ENCODE data around the gene MARCHF7.
A peak's percentile ranks its signal among the peaks of the same experiment; 100 is the strongest.
"Not testable (repeated sequence)": the region's sequence is repeated elsewhere in the genome, so short reads cannot be mapped to it uniquely, and the experiment has no call there.

Gene MARCHF7

GRCh38 chr2:159712143-159712928, at the start of gene MARCHF7:
TSS of gene MARCHF7 (plus strand) at chr2:159712506. CDS start at chr2:159729023, 16,517 bp downstream.
- Mint-ChIP-seq H3K4me1 (ENCODE audit: low read depth) (peaks cover 30% of the 10 kb centered on the region), H3K9me3 (no peaks in the 10 kb centered on the region), H3K27me3 (no peaks in the 10 kb centered on the region), H3K4me3 (peak within 1 kb of the TSS; percentile 94), H3K36me3 (ENCODE audit: low read depth) (peaks cover 62% of the 10 kb centered on the region), H3K27ac (peak within 1 kb of the TSS; percentile 99)
- intact Hi-C loops (cut with micrococcal nuclease), result loop anchor here (2.0 to 5.0 kb wide), 2 partner anchors 85 to 98 kb away; partner anchors contain the start of gene CD302

- H3K27me3 Mint-ChIP-seq; intact Hi-C loops (cut with micrococcal nuclease); H3K9me3 Mint-ChIP-seq; H3K27ac Mint-ChIP-seq; H3K36me3 Mint-ChIP-seq (ENCODE audit: low read depth); H3K4me3 Mint-ChIP-seq; H3K4me1 Mint-ChIP-seq (ENCODE audit: low read depth): not testable (repeated sequence)
These were observed 44.9 kb upstream of the MARCHF7 start for GRCh38 chr2:159667423-159667822.

- H3K27me3 Mint-ChIP-seq, result no peaks in the 10 kb centered on the region
- intact Hi-C loops (cut with micrococcal nuclease), result loop anchor here (10.0 kb wide), 1 partner anchor 116 kb away; no protein-coding TSS in a partner anchor
- no peak overlapping the region for H3K4me3 Mint-ChIP-seq
These were observed 41.3 kb upstream of the MARCHF7 start for GRCh38 chr2:159671047-159671446.

GRCh38 chr2:159677654-159678053, 34.7 kb upstream of the MARCHF7 start:
- no peaks in the 10 kb centered on the region for H3K27me3 Mint-ChIP-seq
- H3K9me3 Mint-ChIP-seq, result no peaks in the 10 kb centered on the region
- no peak overlapping the region for H3K4me3 Mint-ChIP-seq
- H3K4me1 Mint-ChIP-seq (ENCODE audit: low read depth), result peaks cover 6% of the 10 kb centered on the region
- intact Hi-C loops (cut with micrococcal nuclease), result loop anchor here (10.0 kb wide), 1 partner anchor 123 kb away; no protein-coding TSS in a partner anchor
- no peaks in the 10 kb centered on the region for H3K36me3 Mint-ChIP-seq (ENCODE audit: low read depth)
- no peak overlapping the region for H3K27ac Mint-ChIP-seq

More at GRCh38 chr2:159671047-159671446, 41.3 kb upstream of the MARCHF7 start:
- Mint-ChIP-seq H3K36me3 (ENCODE audit: low read depth) (no peaks in the 10 kb centered on the region), H3K9me3 (no peaks in the 10 kb centered on the region), H3K4me1 (ENCODE audit: low read depth) (peaks cover 6% of the 10 kb centered on the region), H3K27ac (no peak overlapping the region)

GRCh38 chr2:159680692-159681091, 31.6 kb upstream of the MARCHF7 start:
- H3K36me3 Mint-ChIP-seq (ENCODE audit: low read depth), result no peaks in the 10 kb centered on the region
- H3K9me3 Mint-ChIP-seq, result no peaks in the 10 kb centered on the region
- intact Hi-C loops (cut with micrococcal nuclease), result no loop called here
- H3K4me1 Mint-ChIP-seq (ENCODE audit: low read depth), result peaks cover 9% of the 10 kb centered on the region
- no peaks in the 10 kb centered on the region for H3K27me3 Mint-ChIP-seq
- H3K4me3 Mint-ChIP-seq, result no peak overlapping the region
- H3K27ac Mint-ChIP-seq, result no peak overlapping the region

- H3K36me3 Mint-ChIP-seq (ENCODE audit: low read depth), result no peaks in the 10 kb centered on the region
- no peaks in the 10 kb centered on the region for H3K9me3 Mint-ChIP-seq
- H3K4me3 Mint-ChIP-seq, result no peak overlapping the region
- peaks cover 9% of the 10 kb centered on the region for H3K4me1 Mint-ChIP-seq (ENCODE audit: low read depth)
- no peaks in the 10 kb centered on the region for H3K27me3 Mint-ChIP-seq
- H3K27ac Mint-ChIP-seq, result no peak overlapping the region
- intact Hi-C loops (cut with micrococcal nuclease), result no loop called here
These were observed 28.5 kb upstream of the MARCHF7 start for GRCh38 chr2:159683817-159684216.

GRCh38 chr2:159684796-159685195, 27.5 kb upstream of the MARCHF7 start:
- Mint-ChIP-seq H3K4me3 (no peak overlapping the region), H3K36me3 (ENCODE audit: low read depth) (no peaks in the 10 kb centered on the region), H3K9me3 (no peaks in the 10 kb centered on the region), H3K4me1 (ENCODE audit: low read depth) (peaks cover 9% of the 10 kb centered on the region), H3K27ac (no peak overlapping the region), H3K27me3 (no peaks in the 10 kb centered on the region)
- intact Hi-C loops (cut with micrococcal nuclease), result no loop called here

GRCh38 chr2:159694500-159695040, 17.7 kb upstream of the MARCHF7 start:
- H3K4me1 Mint-ChIP-seq (ENCODE audit: low read depth), result peaks cover 13% of the 10 kb centered on the region
- intact Hi-C loops (cut with micrococcal nuclease), result no loop called here
- no peak overlapping the region for H3K27ac Mint-ChIP-seq
- no peaks in the 10 kb centered on the region for H3K9me3 Mint-ChIP-seq
- no peaks in the 10 kb centered on the region for H3K36me3 Mint-ChIP-seq (ENCODE audit: low read depth)
- no peaks in the 10 kb centered on the region for H3K27me3 Mint-ChIP-seq
- no peak overlapping the region for H3K4me3 Mint-ChIP-seq

GRCh38 chr2:159695795-159696448, 16.4 kb upstream of the MARCHF7 start:
- no peaks in the 10 kb centered on the region for H3K27me3 Mint-ChIP-seq
- H3K27ac Mint-ChIP-seq, result peak overlapping the region; percentile 80
- no peaks in the 10 kb centered on the region for H3K36me3 Mint-ChIP-seq (ENCODE audit: low read depth)
- no peaks in the 10 kb centered on the region for H3K9me3 Mint-ChIP-seq
- intact Hi-C loops (cut with micrococcal nuclease), result no loop called here
- H3K4me3 Mint-ChIP-seq, result peak overlapping the region; percentile 58
- H3K4me1 Mint-ChIP-seq (ENCODE audit: low read depth), result peaks cover 13% of the 10 kb centered on the region

GRCh38 chr2:159703491-159703890, 8.8 kb upstream of the MARCHF7 start:
- Mint-ChIP-seq H3K9me3 (no peaks in the 10 kb centered on the region), H3K4me3 (no peak overlapping the region), H3K27ac (no peak overlapping the region), H3K27me3 (no peaks in the 10 kb centered on the region), H3K36me3 (ENCODE audit: low read depth) (peaks cover 7% of the 10 kb centered on the region), H3K4me1 (ENCODE audit: low read depth) (peaks cover 6% of the 10 kb centered on the region)
- intact Hi-C loops (cut with micrococcal nuclease), result no loop called here

GRCh38 chr2:159706385-159706980, 5.8 kb upstream of the MARCHF7 start:
- Mint-ChIP-seq H3K27ac (no peak overlapping the region), H3K27me3 (no peaks in the 10 kb centered on the region), H3K4me3 (no peak overlapping the region), H3K4me1 (ENCODE audit: low read depth) (peaks cover 13% of the 10 kb centered on the region), H3K9me3 (no peaks in the 10 kb centered on the region), H3K36me3 (ENCODE audit: low read depth) (peaks cover 21% of the 10 kb centered on the region)
- intact Hi-C loops (cut with micrococcal nuclease), result no loop called here

- Mint-ChIP-seq H3K9me3 (no peaks in the 10 kb centered on the region), H3K4me1 (ENCODE audit: low read depth) (peaks cover 18% of the 10 kb centered on the region), H3K36me3 (ENCODE audit: low read depth) (peaks cover 38% of the 10 kb centered on the region), H3K4me3 (no peak overlapping the region), H3K27me3 (no peaks in the 10 kb centered on the region), H3K27ac (no peak overlapping the region)
- intact Hi-C loops (cut with micrococcal nuclease), result no loop called here
These were observed 4.1 kb upstream of the MARCHF7 start for GRCh38 chr2:159708066-159708760.

GRCh38 chr2:159710601-159711180, 1.6 kb upstream of the MARCHF7 start:
- H3K4me3 Mint-ChIP-seq, result no peak overlapping the region
- H3K27ac Mint-ChIP-seq, result no peak overlapping the region
- intact Hi-C loops (cut with micrococcal nuclease), result loop anchor here (5.0 kb wide), 1 partner anchor 87 kb away; the partner anchor contains the start of gene CD302

More at GRCh38 chr2:159710601-159711180, 1.6 kb upstream of the MARCHF7 start:
- Mint-ChIP-seq H3K4me1 (ENCODE audit: low read depth) (peaks cover 27% of the 10 kb centered on the region), H3K36me3 (ENCODE audit: low read depth) (peaks cover 53% of the 10 kb centered on the region), H3K9me3 (no peaks in the 10 kb centered on the region), H3K27me3 (no peaks in the 10 kb centered on the region)
